Right lobe of liver (tissue), 6 donors: ENCODE measurements around the gene OR56A3. TPM values are rescaled to one million over a fixed set of nuclear protein-coding genes. Genes with fewer than 3 reads are reported as not detected.

ENCODE experiments used
- ATAC-seq, 4 donors: fragments of 200-7000 bp; cut with Tn5 transposase; one replicate each; pipeline ENCODE4 v1.9.1; 2020; ENCODE audit warnings: mild to moderate bottlenecking in 4 of 4, moderate library complexity in 4 of 4
- DNase-seq, 3 donors: peaks; one replicate each; pipeline ENCODE4 v3.0.0-alpha.2; 2020
- H3K27ac ChIP-seq, 3 donors: fragments of 200-600 bp; one replicate each; pipeline ENCODE4 v1.8.0; 2022
- H3K27me3 ChIP-seq, 2 donors: fragments of 200-600 bp; one replicate each; pipeline ENCODE4 v1.8.0; 2022
- H3K36me3 ChIP-seq, 4 donors: fragments of 200-600 bp; sonication (generic) in 1 of 4; one replicate each; pipeline versions ENCODE4 v1.5.1 to v1.8.0; 2017 to 2022; ENCODE audit warnings: control low read depth in 1 of 4
- H3K4me1 ChIP-seq, 4 donors: fragments of 200-600 bp; sonication (generic) in 1 of 4; one replicate each; pipeline versions ENCODE4 v1.5.1 to v1.8.0; 2017 to 2022; ENCODE audit warnings: control low read depth in 1 of 4
- H3K4me3 ChIP-seq, 3 donors: fragments of 200-600 bp; one replicate each; pipeline ENCODE4 v1.8.0; 2022
- H3K9me3 ChIP-seq, 4 donors: fragments of 200-600 bp; sonication (generic) in 1 of 4; one replicate each; pipeline versions ENCODE4 v1.5.1 to v1.8.0; 2017 to 2022; ENCODE audit warnings: control low read depth in 1 of 4
- POLR2A ChIP-seq: fragments of 450-650 bp; IDR thresholded peaks from one replicate; pipeline ENCODE4 v1.6.1; 2017; ENCODE audit warnings: antibody characterized with exemption, mild to moderate bottlenecking
- WGBS: methylation state at CpG from one replicate; pipeline ENCODE4 v1.1.6; 2018; ENCODE audit warnings: low coverage, low lambda C conversion rate; ENCODE audit not compliant: insufficient coverage; ENCODE audit errors: missing lambda C conversion rate; 5-methylcytosine and 5-hydroxymethylcytosine counted together
- intact Hi-C, 2 donors: fragments of 100-400 bp; cut with DNase I; formaldehyde crosslinking; loops; one replicate each; pipeline versions ENCODE4 v1.11.2 to v1.14.1; 2022
- total RNA-seq, 6 experiments: library from RNA; depleted of rRNA in 2 of 6; stranded (reverse); fragments of >200 nt in 2 of 6; fragmentation: NEBNext Ultra II Directional in 3 of 6; extraction: Animal tissue kit (Norgen Biotek cat#: 25700) in 3 of 6; gene quantifications; one replicate each; pipeline versions ENCODE4 v1.1.0 to v1.2.4, GENCODE V29; 2016 to 2023
- TF ChIP-seq, protein P1 (sequence below), 4 donors: fragments of 200-600 bp in 3 of 4; fragments of 450-650 bp in 1 of 4; IDR thresholded peaks; one replicate each; pipeline versions ENCODE4 v1.5.1 to v1.8.0; 2016 to 2022; ENCODE audit warnings: antibody characterized with exemption in 4 of 4, mild to moderate bottlenecking in 2 of 4
- donor health status: DM: no; HTN: yes; CAD: no.
- donor health status: DM: no; HTN: no; CAD: no.
- donor health status: DM: no; HTN: no; CAD: no.
- donor health status: DM: no; HTN: yes; CAD: no.
- donor health status: DM: no; HTN: yes; CAD: no.

Gene OR56A3
- total RNA-seq, 6 experiments from 2014 or later = not detected

DNA sequence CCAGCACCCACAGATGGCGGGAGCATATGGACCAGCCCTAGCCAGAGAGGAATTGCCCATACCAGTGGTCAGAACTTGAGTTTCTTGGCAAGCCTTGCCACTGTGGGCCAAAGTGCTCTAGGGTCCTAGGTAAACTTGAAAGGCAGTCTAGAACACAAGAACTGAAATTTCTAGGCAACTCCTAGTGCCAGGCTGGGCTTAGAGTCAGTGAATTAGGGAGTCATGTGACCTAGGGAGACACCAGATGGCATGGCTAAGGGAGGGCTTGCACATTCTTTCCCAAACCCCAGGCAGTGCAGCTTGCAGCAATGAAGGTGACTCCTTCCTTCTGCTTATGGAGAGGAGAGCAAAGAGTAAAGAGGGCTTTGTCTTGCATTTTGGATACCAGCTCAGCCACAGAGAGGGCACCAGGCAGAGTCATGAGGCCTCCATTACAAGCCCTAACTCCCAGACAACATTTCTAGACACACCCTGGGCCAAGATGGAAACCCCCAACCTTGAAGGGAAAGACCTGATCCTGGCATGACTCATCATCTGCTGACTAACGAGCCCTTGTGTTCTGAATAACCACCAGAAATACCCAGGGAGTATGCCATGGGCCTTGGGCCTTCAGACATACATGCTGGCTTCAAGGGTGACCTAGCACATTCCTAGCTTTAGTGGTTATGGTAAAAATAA is 19.2 kb upstream of the OR56A3 start:
- WGBS = 52% methylated on average over 2 of the region's 2 CpGs
- H3K9me3 ChIP-seq = no peaks in the 10 kb centered on the region
- intact Hi-C loops = no loop called here
- TF ChIP-seq, protein P1, sequence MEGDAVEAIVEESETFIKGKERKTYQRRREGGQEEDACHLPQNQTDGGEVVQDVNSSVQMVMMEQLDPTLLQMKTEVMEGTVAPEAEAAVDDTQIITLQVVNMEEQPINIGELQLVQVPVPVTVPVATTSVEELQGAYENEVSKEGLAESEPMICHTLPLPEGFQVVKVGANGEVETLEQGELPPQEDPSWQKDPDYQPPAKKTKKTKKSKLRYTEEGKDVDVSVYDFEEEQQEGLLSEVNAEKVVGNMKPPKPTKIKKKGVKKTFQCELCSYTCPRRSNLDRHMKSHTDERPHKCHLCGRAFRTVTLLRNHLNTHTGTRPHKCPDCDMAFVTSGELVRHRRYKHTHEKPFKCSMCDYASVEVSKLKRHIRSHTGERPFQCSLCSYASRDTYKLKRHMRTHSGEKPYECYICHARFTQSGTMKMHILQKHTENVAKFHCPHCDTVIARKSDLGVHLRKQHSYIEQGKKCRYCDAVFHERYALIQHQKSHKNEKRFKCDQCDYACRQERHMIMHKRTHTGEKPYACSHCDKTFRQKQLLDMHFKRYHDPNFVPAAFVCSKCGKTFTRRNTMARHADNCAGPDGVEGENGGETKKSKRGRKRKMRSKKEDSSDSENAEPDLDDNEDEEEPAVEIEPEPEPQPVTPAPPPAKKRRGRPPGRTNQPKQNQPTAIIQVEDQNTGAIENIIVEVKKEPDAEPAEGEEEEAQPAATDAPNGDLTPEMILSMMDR (IDR thresholded peaks at IDR 0.05) = no peak
- TF ChIP-seq POLR2A = no peak
- no peaks in the 10 kb centered on the region for H3K36me3 ChIP-seq
- no peak overlapping the region for H3K4me3 ChIP-seq
- ATAC-seq = no peak
- H3K27me3 ChIP-seq = no peaks in the 10 kb centered on the region
- no peaks in the 10 kb centered on the region for H3K4me1 ChIP-seq
- DNase-seq = no peak
- H3K27ac ChIP-seq = no peak overlapping the region

DNA sequence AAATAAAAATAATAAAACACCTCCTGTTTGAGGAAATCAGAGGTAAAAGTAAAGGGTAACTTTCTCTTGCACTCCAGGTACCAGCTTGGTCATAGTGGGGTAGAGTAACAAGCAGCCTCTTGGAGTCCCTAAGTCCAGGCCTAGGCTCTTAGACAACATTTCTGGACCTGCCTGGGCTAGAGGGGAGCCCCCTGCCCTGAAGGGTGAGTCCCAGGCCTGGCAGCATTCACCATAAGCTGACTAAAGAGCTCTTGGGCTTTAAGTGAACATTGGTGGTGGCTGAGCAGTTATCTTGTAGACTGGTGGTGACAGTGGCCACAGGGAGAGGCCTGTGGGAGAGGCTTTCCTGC is 18.6 kb upstream of the OR56A3 start:
- TF ChIP-seq POLR2A = no peak
- TF ChIP-seq, protein P1 (IDR thresholded peaks at IDR 0.05) = no peak
- no peak for DNase-seq
- intact Hi-C loops = no loop called here
- no peak for ATAC-seq
- H3K27ac ChIP-seq = no peak overlapping the region
- H3K27me3 ChIP-seq = no peaks in the 10 kb centered on the region
- no peak overlapping the region for H3K4me3 ChIP-seq
- no peaks in the 10 kb centered on the region for H3K9me3 ChIP-seq
- no peaks in the 10 kb centered on the region for H3K36me3 ChIP-seq
- no peaks in the 10 kb centered on the region for H3K4me1 ChIP-seq

DNA sequence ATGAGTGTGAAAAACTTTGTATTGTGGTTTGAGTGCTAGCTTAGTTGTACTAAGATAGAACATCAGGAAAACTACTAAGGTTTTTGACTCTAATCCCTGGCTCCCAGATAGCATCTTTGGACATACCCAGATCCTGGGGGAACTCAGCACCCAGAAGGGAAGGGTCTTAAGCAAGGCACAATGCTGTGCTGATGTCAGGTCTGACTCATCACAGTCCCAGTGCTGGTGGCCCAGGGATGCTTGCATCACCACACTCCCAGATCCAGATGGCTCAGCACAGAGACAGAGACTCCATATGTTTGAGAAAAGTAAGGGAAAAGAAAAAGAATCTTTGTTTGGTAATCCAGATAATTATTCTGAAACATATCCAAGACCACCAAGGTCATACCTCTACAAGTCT is 18.3 kb upstream of the OR56A3 start:
- Histone ChIP-seq H3K27me3 (no peaks in the 10 kb centered on the region), H3K27ac (no peak overlapping the region), H3K4me3 (no peak overlapping the region), H3K9me3 (no peaks in the 10 kb centered on the region), H3K4me1 (no peaks in the 10 kb centered on the region), H3K36me3 (no peaks in the 10 kb centered on the region)
- no peak for TF ChIP-seq POLR2A
- TF ChIP-seq, protein P1 (IDR thresholded peaks at IDR 0.05) = no peak
- intact Hi-C loops = no loop called here
- no peak for ATAC-seq
- DNase-seq = no peak

DNA sequence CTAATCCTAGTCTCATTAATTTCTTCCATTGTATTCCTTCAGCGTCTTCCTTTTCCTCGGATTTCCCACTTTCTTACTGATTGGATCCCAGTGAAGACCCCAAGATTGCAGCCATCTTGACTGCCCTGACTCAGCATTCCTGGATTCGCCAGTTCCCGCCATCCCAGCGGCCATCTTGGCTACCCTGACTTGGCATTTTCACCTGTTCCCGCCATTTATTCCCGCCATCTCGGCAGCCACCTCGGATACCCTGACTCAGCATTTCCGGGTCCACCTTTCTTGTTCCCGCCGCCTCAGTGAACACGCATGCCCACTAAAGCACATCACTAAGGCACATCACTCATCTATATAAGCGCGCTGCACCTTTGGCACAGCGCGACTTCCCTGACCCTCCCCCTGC is 13.8 kb upstream of the OR56A3 start:
- WGBS = 83% methylated on average over 17 of the region's 17 CpGs
- DNase-seq = no peak
- Histone ChIP-seq H3K4me3 (no peak overlapping the region), H3K36me3 (no peaks in the 10 kb centered on the region), H3K27ac (no peak overlapping the region), H3K4me1 (no peaks in the 10 kb centered on the region), H3K9me3 (no peaks in the 10 kb centered on the region), H3K27me3 (no peaks in the 10 kb centered on the region)
- no peak for TF ChIP-seq POLR2A
- TF ChIP-seq, protein P1 (IDR thresholded peaks at IDR 0.05) = no peak
- intact Hi-C loops = no loop called here
- ATAC-seq = no peak

DNA sequence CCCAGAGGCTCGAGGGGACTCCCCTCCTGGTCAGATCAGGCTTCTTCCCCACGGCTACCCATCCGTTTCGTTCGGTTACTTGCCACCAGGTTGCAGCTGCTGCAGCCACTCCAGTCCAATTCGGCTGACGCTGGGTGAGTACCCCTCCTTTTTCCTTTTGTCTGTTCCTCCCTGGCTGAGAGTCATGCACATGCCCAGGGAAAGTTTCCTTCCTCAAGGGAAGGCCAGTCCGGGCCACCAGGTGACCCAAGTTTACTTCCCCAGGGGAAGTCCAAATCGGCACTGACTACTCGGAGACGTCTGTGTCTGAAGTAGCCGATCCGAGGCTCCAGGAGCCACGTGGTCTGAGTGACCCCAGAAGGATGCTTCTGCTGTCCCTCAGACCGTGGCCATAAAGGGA is 13.2 kb upstream of the OR56A3 start:
- no peaks in the 10 kb centered on the region for H3K27me3 ChIP-seq
- TF ChIP-seq POLR2A = no peak
- TF ChIP-seq, protein P1 (IDR thresholded peaks at IDR 0.05) = no peak
- H3K9me3 ChIP-seq = no peaks in the 10 kb centered on the region
- no peak for ATAC-seq
- no peak overlapping the region for H3K27ac ChIP-seq
- intact Hi-C loops = no loop called here
- no peak overlapping the region for H3K4me3 ChIP-seq
- no peak for DNase-seq
- H3K36me3 ChIP-seq = no peaks in the 10 kb centered on the region
- H3K4me1 ChIP-seq = no peaks in the 10 kb centered on the region
- WGBS = 58% methylated on average over 8 of the region's 15 CpGs
